ENCODE measurements around the gene VDAC2.

- TF ChIP-seq, protein P1, sequence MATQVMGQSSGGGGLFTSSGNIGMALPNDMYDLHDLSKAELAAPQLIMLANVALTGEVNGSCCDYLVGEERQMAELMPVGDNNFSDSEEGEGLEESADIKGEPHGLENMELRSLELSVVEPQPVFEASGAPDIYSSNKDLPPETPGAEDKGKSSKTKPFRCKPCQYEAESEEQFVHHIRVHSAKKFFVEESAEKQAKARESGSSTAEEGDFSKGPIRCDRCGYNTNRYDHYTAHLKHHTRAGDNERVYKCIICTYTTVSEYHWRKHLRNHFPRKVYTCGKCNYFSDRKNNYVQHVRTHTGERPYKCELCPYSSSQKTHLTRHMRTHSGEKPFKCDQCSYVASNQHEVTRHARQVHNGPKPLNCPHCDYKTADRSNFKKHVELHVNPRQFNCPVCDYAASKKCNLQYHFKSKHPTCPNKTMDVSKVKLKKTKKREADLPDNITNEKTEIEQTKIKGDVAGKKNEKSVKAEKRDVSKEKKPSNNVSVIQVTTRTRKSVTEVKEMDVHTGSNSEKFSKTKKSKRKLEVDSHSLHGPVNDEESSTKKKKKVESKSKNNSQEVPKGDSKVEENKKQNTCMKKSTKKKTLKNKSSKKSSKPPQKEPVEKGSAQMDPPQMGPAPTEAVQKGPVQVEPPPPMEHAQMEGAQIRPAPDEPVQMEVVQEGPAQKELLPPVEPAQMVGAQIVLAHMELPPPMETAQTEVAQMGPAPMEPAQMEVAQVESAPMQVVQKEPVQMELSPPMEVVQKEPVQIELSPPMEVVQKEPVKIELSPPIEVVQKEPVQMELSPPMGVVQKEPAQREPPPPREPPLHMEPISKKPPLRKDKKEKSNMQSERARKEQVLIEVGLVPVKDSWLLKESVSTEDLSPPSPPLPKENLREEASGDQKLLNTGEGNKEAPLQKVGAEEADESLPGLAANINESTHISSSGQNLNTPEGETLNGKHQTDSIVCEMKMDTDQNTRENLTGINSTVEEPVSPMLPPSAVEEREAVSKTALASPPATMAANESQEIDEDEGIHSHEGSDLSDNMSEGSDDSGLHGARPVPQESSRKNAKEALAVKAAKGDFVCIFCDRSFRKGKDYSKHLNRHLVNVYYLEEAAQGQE (IDR thresholded peaks at IDR 0.05; ENCODE audit: low read depth), result no peak
- TF ChIP-seq, protein P2, sequence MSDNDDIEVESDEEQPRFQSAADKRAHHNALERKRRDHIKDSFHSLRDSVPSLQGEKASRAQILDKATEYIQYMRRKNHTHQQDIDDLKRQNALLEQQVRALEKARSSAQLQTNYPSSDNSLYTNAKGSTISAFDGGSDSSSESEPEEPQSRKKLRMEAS (IDR thresholded peaks at IDR 0.05), result no peak
Observed at GRCh38 chr10:75176736-75177135, 33.9 kb upstream of the VDAC2 start.
